Effector CD8-positive, alpha-beta T cell (primary cell): ENCODE measurements around the gene ZMYM1.
"Not testable (repeated sequence)": the region's sequence is repeated elsewhere in the genome, so short reads cannot be mapped to it uniquely, and the experiment has no call there.

Source experiments
- DNase-seq: peaks from one replicate; lab custom pipeline; 2025; lab: John Stamatoyannopoulos, UW
- total RNA-seq, 4 experiments: gene quantifications; one replicate each; lab custom pipeline; 2026; lab: John Stamatoyannopoulos, UW

ZMYM1 gene
- total RNA-seq, result 15.2 to 30.8 (median 23.8) reads per million in 4 experiments

DNA sequence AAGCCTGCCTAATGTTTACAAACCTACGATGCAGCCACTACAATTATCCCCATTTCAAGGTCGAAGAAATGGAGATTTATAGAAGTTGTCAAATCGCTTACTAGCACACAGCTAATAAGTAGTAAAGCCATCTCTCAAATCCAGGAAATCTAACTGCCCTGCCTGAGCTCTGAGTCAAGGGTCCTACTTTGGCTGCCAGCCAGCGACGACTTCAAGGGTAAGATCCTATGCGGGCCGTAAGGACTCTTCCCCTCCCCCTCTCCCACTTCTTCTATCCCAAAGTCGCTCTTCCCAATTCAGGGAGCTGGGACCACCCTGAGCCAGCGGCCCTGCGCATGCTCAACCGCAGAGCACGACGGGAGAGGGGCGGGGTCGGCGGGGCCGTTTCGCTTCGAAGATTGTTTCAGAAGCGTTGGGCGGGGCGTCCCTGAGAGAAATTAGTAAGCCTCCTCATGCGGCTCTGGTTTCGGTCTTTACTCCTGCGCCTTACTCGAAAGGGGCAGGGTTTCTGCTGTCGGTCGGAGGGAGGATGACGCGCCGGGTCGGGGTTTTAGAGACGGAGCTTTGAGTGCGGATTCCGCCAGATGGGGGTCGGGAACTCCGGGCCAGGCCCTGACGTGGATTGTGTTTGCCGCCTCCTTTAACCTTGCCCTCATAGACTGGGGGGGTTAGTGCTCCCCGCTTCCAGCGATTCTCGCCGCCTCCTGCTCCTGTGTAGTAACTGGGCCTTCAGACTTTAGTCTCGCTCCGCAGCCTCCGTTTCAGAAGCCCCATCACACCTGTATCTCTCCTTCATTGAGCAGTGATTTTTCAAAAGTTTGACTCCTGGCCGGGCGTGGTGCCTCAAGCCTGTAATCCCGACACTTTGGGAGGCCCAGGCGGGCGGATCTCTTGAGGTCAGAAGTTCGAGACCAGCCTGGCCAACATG, at the start of gene ZMYM1:
Gene ZMYM1 (plus strand): TSS at position 383 of the 928 bp plus-strand sequence. CDS start 14,603 bp downstream, outside the sequence.
- DNase-seq, result peak; percentile 63

DNA sequence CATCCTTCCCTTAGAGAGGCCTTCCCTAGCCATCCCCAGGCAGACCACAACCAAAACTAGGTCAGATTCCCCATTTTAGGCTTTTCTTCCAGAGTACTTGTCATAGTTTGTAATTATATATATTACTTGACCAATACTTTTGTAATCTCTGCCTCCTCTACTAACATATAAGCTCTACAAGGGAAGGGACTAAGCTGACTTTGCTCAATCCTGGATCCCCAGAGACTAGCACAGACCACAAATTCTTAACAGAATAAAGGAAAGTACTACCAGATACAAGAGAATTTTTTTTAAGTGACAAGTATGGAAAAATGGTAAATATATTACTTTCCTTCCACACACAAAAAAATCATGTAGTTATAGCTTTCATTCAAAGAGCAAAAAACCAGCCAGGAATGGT, 49.4 kb upstream of the ZMYM1 start:
- DNase-seq, result no peak

DNA sequence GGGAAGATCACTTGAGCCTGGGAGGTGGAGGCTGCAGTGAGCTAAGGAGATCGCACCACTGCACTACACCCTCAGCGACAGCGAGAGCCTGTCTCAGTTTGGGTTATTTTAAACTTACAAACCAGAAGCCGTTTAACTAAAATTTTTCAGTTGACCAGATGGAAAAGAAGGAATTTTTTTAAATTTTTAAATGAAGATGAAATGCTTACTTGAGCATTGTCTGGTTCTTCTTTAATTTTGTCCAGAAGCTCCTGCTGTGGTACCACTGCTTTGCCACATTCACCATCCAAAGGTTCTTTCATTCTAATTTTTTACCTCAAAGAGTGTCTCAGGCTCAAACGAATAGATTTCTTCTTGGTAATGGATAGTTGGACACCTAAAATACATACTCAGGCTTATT, 48.8 kb upstream of the ZMYM1 start:
- DNase-seq, result no peak

DNA sequence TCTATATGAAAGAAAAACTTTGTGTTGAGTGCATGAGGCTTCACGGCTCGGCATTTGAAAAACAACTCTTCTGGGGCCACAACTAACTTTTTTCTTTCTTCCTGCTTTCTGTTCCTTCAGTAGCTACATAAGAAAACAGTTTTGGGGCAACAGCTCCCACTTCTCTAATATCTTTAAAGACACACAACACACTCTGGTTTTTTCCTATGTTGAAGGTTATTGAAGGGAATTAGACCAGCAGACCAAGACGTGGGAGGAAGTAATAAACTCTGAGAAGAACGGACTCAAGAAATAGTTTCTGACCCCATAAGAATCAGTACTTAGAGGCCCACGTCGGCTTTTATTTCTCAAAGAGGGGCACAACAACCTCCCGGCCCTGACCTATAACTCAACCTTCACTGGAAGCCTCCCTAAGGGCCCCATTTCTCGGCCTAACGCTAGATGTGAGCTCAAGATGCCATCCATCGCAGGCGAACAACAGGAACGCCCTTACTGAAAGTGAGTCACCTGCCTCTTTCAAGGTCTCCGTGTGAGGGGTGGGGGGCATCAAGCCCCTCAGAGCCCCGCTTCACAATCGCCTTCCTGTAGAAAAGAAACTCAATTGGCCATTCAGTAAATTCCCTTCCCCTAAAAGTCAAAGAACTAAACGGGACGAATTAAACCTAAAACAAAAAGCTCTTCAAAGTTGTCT, 48.3 kb upstream of the ZMYM1 start:
- DNase-seq, result no peak

DNA sequence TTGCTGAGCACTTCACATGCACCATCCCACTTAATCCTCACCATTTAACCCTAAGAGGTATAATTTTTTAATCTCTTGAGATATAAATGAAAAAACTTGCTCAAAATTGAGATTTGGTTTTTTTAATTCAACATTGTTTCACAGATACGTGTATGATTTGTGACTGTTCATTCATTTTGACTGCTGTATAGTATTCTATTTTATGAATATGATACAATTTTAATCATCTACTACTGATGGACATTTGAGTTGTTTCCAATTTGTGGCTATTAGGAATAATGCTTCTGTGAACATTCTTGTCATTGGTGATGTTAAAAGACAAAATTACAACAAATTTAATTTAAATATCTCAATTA, 46.8 kb upstream of the ZMYM1 start:
- no peak for DNase-seq

DNA sequence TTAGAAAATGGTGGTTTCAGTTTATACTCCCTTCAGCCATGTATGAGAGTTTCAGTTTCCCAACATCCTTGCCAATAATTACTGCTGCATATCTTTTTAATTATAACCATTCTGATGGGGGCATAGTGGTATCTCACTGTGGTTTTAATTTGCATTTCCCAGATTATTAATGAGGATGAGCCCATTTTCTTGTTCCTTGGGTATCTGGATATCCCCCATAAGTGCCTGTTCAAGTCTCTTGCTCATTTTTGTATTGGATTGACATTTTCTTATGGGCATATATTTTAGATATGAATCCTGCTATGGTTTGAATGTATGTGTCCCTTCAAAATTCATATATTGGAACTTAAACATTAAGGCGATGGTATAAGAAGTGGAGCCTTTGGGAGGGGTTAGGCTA, 45.8 kb upstream of the ZMYM1 start:
- DNase-seq, result no peak

DNA sequence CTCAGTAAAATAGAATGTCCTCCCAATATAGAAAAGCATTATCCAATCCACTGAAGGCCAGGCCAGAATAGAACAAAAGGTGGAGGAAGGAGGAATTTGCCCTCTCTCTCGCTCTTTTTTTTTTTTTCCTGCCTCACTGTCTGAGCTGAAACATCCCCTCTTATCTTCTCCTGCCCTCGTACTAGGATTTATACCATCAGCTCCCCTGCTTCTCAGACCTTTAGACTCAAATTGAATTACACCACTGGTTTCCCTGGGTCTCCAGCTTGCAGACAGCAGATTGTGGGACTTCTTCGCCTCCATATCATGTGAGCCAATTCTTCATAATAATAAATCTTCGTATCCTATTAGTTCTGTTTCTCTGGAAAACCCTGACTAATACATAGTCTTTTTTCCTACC, 42.6 kb upstream of the ZMYM1 start:
- DNase-seq, result no peak

DNA sequence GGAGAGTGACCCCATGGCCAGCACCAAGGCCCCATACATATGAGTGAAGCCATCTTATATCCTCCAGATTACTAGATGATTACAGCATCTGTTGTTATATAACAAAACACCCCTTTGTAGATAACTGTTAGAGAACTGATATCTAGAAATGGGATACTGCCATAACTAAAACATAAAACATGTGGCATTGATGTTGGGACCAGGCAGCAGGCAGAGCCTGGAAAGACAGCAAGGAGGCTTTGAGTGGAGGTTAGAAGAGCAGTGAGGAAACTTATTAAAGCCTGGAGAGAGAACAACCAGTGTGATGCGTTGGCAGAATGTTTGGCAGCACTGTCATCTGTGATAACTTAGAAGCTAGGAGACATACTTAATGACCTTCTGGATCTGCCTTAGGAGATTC, 42.0 kb upstream of the ZMYM1 start:
- DNase-seq, result no peak

DNA sequence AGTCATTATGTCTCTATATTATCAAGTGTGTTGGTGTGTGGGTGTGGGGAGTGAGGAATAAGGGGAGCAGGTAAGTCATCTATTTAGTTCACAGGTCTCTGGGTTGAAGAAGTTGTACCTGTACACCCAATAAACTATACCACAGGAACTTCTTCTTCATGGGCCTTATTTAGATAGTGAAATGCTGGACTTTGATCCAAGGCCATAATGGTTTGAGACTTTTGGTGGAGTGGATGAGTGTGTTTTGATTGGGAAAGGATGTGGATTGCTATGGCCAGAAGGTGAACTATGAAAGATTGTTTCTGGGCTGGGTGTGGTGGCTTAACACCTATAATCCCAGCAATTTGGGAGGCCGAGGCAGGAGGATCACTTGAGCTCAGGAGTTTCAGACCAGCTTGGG, 40.5 kb upstream of the ZMYM1 start:
- DNase-seq, result no peak

DNA sequence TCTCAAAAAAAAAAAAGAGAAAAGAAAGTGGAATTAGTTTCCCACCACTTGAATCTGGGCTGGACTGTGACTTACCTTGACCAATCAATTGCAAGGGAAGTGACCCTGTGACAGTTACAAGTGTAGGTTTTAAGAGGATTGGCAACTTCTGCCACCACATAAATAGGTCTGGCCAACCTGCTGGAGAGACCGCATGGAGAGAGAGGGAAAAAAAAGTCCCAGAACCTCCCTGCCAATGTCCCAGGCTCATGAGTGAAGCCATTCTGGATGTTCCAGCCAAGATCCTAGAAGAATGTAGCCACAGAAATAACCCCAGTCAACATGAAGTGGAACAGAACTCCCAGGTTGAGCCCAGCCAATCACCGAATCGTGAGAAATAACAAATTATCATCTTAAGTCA, 35.7 kb upstream of the ZMYM1 start:
- DNase-seq, result no peak

DNA sequence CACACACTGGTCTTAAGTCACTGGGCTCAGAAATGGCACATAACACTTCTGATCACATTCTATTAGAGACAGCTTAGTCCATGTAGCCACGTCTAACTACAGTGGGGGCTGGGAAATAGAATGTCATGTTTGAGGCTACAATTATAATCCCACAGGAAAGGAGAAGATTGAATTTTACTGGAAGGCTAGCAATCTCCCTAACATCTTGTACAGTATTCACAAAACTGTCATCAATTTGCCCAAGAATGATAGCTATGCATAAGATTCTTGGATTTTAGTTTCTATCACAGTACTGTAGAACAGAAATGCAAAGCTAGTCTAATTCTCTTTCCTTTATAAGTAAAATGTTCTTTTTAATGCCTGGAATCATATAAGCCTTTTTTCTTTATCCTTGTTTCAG, 34.8 kb upstream of the ZMYM1 start:
- DNase-seq, result no peak

DNA sequence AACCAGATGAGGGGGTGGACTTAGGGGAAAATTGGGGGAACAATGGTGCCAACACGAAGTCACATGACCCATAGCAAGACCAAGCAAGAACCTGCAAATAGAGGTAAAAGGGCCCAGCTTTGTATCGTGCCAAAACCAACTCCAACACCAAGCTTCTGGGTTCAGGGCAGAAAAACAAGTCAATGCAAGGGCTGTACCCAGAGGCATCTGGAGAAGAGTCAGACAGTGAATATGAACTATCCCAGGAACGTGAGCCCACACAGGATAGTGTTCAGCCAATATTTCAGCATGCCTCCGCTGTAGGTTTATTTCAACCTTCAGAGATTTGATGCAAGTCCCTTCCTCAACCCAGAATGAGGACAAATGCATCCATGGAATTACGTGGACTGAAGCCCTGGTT, 32.5 kb upstream of the ZMYM1 start:
- no peak for DNase-seq

DNA sequence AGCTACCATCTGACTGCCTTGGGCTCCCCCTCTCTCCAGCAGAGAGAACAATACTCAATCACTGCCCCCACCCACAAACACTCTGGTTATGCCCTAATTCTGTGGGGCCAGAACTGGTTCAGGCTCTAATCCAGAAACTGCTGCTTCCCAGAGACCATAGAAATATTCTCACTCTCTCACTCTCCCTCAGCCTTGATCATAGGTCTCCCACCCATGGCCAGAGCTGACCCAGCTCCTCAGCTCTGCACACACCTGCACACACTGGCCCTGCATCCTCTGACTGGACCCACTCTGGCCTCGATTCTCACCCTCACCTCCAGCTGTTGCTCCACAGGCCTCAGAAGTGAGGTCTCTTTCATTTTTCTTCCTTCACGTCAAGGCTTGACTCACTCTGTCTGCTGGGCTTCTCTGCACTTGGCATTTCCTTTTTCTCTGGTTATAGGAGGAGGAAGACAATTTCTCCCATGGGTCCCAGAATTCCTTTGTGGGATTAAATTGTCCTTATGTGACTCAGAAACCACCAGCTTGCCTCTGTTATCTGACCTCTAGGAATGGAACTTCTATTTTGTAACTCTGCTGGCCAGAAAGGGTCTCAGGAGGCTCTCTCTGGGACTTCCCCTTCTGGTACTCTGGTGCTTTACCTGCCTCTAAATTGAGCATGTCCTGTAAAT, 31.9 kb upstream of the ZMYM1 start:
- DNase-seq, result no peak

DNA sequence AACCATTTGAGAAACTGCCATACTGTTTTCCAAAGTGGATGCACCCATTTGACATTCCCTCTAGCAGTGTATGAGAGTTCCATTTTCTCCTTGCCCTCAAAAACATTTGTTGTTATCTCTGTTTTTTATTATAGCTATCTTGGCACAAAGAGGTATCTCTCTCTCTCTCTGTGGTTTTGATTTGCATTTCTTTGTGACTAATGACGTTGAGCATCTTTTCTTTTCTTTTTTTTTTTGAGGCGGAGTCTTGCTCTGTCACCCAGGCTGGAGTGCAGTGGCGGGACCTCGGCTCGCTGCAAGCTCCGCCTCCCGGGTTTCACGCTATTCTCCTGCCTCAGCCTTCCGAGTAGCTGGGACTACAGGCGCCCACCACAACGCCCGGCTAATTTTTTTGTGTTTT, 30.1 kb upstream of the ZMYM1 start:
- DNase-seq, result no peak

DNA sequence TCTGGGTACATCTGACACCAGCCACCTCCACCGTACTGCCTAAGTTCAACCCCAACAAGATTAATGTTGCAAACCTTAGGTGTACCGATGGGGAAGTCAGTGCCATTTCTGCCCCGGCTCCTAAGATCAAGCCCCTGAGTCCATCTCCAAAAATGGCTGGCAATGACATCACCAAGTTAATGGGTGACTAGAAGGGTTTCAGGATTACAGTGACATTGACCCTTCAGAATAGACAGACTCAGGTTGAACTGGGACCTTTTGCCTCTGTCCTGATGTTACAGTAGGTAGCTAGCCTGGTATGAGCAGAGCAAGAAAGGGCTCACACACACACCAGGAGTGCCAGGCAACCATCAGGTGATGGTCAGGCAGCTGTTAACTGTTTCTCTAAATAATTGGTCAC, 25.8 kb upstream of the ZMYM1 start:
- no peak for DNase-seq

DNA sequence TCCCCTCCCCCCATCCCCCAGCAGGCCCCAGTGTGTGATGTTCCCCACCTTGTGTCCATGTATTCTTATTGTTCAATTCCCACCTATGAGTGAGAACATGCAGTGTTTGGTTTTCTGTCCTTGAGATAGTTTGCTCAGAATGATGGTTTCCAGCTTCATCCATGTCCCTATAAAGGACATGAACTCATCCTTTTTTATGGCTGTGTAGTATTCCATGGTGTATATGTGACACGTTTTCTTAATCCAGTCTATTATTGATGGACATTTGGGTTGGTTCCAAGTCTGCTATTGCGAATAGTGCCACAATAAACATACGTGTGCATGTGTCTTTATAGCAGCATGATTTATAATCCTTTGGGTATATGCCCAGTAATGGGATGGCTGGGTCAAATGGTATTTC, 24.9 kb upstream of the ZMYM1 start:
- DNase-seq, result not testable (repeated sequence)

DNA sequence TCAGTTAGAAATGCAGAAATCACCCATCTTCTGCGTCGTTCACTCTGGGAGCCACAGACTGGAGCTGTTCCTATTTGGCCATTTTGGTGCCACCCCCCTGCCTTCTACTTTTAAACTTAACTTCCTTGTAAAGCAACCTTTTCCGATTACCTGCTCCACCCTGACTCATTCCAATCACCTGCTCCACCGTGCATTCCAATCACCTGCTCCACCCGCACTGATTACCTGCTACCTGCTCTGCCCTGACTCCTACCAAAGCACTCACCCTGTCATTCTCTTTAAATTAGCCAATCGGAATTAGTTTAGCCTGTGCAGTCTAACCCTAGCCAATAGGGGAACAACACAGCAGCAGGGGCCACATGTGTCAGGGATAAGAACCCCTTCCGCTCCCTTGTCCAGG, 20.9 kb upstream of the ZMYM1 start:
- not testable (repeated sequence) for DNase-seq

DNA sequence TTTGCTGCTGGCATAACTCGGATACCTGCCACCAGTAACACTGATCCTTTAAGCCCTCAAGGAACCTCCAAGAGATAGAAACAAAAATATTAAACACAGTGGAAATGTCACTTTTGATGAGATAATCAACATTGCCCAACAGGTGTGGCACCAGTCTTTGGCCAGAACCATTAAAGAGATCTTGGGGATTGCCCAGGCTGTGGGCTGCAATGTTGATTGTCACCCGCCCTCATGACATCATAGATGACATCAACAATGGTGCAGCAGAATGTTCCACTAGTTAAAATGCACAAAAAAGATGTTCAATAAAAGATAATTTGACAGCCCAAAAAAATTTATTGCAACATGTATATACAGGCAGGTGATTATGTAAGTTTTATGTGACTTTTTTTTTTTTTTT, 20.2 kb upstream of the ZMYM1 start:
- DNase-seq, result no peak

DNA sequence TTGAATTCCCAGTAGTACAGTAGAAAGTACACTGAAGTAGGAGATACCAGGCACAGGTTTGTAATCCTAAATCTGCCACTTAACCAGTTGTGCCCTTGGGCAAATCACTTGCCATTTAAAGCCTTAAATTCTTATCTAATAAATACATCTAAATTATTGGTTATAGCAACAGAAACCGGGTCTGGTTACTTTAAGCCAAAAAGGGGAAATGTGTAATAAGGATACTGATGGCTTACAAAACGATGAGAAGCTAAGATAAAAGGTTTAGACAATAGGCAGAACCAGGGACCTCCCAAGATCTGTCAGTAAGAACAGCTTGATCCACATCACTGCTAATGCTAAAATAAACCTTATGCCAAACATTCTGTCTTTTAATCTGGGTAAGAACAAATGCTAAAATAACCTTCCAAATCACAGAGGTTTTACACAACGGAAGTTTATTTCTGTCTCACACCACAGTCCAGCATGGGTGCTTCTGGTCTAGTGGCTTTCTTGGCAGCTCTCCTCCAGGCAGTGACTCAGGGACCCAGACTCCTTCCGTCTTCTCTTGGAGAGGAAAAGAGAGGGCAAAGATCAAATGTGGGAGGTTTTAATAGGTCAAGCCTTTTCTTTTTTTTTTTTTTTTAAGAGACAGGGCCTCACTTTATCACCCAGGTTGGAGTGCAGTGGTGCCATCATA, 16.5 kb upstream of the ZMYM1 start:
- no peak for DNase-seq

DNA sequence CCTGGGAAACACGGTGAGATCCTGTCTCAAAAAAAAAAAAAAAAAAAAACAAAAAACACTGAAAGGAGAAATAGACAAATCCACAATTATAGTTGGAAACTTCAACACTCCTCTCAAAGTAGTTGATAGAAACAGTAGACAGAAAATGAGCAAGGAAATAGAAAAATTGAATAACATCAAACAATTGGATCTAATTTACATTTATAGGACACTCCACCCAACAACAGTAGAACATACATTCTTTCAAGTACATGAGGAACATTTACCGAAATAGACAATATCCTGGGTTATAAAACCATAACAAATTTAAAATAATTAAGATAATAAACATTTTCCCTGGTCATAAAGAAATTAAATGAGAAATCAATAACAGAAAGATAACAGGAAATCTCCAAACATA, 14.9 kb upstream of the ZMYM1 start:
- no peak for DNase-seq

DNA sequence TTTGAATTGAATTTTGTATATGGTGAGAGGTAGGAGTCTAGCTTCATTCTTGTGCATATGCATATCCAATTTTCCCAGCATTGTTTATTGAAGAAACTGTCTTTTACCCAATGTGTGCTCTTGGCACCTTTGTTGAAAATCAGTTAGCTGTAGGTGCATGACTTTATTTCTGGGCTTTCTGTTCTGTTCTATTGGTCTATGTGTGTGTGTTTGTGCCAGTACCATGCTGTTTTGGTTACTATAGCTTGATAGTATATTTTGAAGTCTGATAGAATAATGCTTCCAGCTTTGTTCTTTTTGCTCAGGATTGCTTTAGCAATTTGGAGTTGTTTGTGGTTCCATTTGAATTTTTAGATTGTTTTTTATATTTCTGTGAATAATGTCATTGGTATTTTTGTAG, 9.4 kb upstream of the ZMYM1 start:
- no peak for DNase-seq

DNA sequence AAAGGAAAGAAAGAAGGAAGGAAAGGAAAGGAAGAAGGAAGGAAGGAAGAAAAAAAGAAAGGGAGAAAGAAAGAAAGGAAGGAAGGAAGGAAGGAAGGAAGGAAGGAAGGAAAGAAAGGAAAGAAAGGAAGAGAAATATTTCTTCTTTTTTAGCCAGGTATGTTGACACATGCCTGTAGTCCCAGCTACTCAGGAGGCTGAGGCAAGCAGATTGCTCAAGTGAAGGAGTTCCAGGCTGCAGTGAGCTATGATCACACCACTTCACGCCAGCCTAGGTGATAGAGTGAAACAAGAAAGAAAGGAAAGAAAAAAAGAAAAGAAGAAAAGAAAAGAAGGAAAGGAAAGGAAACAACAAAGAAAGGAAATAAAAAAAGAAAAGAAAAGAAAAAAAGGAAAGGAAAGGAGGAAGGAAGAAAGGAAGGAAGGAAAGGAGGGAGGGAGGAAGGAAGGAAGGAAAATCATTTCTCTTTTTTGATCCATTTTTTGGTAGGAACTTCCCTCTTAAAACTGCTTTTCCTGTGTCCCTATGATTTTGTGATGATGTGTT, 5.8 kb upstream of the ZMYM1 start:
- no peak for DNase-seq
